GM12878 (cell line): ENCODE results near the gene GNAI2.

Experiments
- BRCA1 ChIP-seq: IDR thresholded peaks from 2 replicates; pipeline ENCODE4 v1.6.1; 2011; ENCODE audit warnings: low read depth, low read length, improper control_type of control experiment
- CTCF ChIP-seq, 3 experiments: IDR thresholded peaks in 2 of 3; conservative IDR thresholded peaks in 1 of 3; 2 replicates each; pipeline ENCODE4 v1.5.1; 2011; ENCODE audit warnings: low read depth in 3 of 3, low read length in 3 of 3, mild to moderate bottlenecking in 3 of 3, control low read depth in 2 of 3, moderate library complexity in 2 of 3, inconsistent platforms in 1 of 3, mixed read lengths in 1 of 3; ENCODE audit not compliant: control insufficient read depth in 2 of 3, insufficient read depth in 1 of 3; ENCODE audit errors: extremely low read depth in 1 of 3
- CUX1 ChIP-seq: IDR thresholded peaks from 2 replicates; pipeline ENCODE4 v1.6.1; 2012; ENCODE audit warnings: improper control_type of control experiment, low read depth, low read length; ENCODE audit not compliant: insufficient replicate concordance
- EZH2 ChIP-seq: IDR thresholded peaks from 2 replicates; pipeline ENCODE4 v1.6.1; 2012; ENCODE audit warnings: low read depth, mild to moderate bottlenecking, control low read depth, inconsistent platforms, low read length, borderline replicate concordance; ENCODE audit not compliant: control insufficient read depth

- TF ChIP-seq CTCF (IDR thresholded peaks at IDR 0.05 in 2 of 3, conservative IDR thresholded peaks at IDR 0.05 in 1 of 3; ENCODE audit: control insufficient read depth in 2 of 3, extremely low read depth in 1 of 3, insufficient read depth in 1 of 3, low read depth in 3 of 3, low read length in 3 of 3), result no peak
- TF ChIP-seq EZH2, result no peak
- TF ChIP-seq CUX1, result no peak
- TF ChIP-seq BRCA1, result no peak
Measured at GRCh38 chr3:50221051-50221410, 15.0 kb upstream of the GNAI2 start.
